HG02870 (cell line): Measurements from ENCODE around the gene SUPT7L.
"Not testable (repeated sequence)": the region's sequence is repeated elsewhere in the genome, so short reads cannot be mapped to it uniquely, and the experiment has no call there.

Experiments
- ATAC-seq: cut with Tn5 transposase; IDR thresholded peaks from one replicate; pipeline ENCODE4 v1.9.1; 2021; ENCODE audit warnings: mild to moderate bottlenecking, moderate library complexity; ENCODE audit not compliant: unreplicated experiment

Gene SUPT7L

GRCh38 chr2:27685577-27685976 is 22.2 kb upstream of the SUPT7L start:
- no peak for ATAC-seq

- ATAC-seq, result not testable (repeated sequence)
Measured at GRCh38 chr2:27685006-27685405, 21.6 kb upstream of the SUPT7L start.

DNA sequence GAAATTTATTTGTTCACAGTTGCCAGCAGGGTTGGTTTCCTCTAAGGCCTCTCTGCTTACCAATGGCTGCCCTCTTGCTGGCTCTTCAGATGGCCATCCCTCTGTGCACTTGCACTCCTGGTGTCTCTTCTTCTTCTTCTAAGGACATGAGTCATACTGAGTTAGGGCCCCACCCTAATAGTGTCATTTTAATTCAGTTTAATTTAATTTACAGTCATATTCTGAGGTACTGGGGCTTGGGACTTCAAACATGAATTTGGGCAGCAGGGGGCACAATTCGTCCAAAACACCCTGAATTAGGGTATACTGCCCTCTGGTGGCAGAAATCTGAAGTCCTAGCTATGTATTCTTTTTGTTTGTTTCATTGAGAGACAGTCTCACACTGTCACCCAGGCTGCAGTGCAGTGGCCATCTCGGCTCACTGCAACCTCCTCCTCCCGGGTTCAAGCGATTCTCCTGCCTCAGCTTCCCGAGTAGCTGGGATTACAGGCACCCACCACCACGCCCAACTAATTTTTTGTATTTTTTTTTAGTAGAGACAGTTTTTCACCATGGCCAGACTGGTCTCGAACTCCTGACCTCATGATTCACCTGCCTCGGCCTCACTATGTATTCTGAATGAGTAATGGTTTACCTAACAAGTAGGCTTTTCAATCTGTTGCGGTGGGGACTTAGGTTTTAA is 20.1 kb upstream of the SUPT7L start:
- peak; percentile 62 for ATAC-seq

DNA sequence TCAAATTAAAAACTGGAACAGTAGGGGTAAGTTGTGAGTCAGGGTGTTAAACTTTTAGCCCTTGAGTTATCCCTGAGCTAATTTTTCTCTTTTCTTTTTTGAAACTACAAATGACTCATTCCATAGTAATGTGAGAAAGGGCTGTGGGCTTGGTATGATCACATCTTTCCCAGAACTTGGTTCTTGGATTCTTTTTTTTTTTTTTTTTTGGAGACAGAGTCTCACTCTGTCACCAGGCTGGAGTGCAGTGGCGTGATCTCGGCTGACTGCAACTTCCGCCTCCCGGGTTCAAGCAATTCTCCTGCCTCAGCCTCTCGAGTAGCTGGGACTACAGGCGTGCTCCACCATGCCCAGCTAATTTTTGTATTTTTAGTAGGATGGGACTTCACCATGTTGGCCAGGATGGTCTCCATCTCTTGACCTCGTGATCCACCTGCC is 18.9 kb upstream of the SUPT7L start:
- not testable (repeated sequence) for ATAC-seq

- no peak for ATAC-seq
Measured at GRCh38 chr2:27681841-27682240, 18.4 kb upstream of the SUPT7L start.

- ATAC-seq, result no peak
Measured at GRCh38 chr2:27680571-27680970, 17.2 kb upstream of the SUPT7L start.

DNA sequence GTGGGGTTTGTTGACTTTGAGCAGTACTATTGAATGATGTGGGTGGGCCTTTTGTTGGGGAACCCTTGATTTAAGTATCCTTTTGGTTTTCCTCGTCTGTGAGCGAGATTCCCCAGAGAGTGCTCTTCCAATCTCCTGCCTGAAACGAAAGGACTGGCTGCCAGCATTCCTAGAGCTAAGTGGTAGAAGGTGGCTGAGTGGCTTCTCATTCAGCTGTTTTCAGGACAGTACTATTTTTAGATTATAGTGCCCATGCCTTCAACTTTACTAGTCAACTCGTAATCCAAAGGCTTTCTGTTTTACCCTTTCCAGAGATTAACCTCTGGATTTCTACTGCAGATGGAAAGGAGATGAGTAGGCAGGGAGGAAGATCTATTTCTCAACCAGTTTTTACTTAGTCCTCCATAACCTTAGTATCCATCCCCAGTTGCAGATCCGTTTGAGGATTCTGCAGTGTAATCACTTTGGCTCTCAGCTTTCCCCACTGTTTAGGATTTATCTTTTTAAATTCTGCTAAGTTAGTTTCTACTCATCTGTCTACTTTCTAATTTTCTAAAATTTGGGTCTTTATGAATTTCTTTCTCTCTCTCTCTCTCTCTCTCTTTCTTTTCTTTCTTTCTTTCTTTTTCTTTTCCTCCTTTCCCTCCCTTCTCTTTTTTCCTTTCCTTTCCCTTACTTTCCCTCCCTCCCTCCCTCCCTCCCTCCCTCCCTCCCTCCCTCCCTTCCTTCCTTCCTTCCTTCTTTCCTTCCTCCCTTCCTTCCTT is 9.5 kb upstream of the SUPT7L start:
- no peak for ATAC-seq

DNA sequence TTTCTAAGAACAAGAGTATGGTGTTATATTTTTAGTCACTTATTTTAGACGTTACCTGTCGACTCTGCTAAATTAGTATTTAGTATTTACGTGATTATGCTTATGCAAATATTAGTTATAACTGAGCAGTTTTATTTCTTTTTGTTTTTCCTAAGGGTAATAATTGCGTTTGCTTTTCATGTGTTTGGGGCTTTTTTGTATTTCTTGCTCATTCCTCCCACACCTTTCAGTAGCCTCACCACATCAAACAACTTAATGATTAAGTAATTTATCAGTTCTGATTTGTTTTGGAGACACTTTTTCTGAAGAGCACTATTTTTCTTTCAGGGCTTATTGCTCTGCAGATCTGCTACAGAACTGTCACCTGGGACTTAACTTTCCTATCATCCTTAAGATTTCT is 7.8 kb upstream of the SUPT7L start:
- no peak for ATAC-seq

- no peak for ATAC-seq
Measured at GRCh38 chr2:27667446-27667845, 4.0 kb upstream of the SUPT7L start.

GRCh38 chr2:27664622-27665363 is 1.4 kb upstream of the SUPT7L start:
- no peak for ATAC-seq

- no peak for ATAC-seq
Measured at GRCh38 chr2:27664154-27664574, 750 bp upstream of the SUPT7L start.

- no peak for ATAC-seq
Measured at GRCh38 chr2:27661371-27661770, 2.0 kb downstream of the SUPT7L start.

GRCh38 chr2:27655155-27655951 is 8.1 kb downstream of the SUPT7L start:
- no peak for ATAC-seq

GRCh38 chr2:27653397-27653796 is 10.0 kb downstream of the SUPT7L start:
- no peak for ATAC-seq

DNA sequence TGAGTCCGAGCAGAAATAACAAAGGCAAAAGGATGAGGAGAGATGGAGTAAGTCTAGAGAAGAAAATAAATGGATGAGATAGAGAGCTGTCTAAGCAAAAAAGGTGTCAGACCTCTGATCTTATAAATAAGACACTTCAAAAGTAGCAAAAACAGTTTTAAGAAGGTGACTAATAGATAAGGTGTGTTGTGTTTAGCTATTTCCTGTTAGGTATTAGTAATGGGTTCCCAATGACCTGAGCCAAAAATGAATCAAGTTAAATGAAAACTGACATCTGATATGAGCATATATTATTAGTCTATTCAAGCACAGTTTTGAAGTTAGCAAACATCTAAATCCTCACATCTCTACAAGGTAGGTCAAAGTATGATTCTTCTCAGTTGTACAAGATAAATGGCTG is 10.6 kb downstream of the SUPT7L start:
- no peak for ATAC-seq

GRCh38 chr2:27652341-27652740 is 11.1 kb downstream of the SUPT7L start:
- ATAC-seq, result no peak

DNA sequence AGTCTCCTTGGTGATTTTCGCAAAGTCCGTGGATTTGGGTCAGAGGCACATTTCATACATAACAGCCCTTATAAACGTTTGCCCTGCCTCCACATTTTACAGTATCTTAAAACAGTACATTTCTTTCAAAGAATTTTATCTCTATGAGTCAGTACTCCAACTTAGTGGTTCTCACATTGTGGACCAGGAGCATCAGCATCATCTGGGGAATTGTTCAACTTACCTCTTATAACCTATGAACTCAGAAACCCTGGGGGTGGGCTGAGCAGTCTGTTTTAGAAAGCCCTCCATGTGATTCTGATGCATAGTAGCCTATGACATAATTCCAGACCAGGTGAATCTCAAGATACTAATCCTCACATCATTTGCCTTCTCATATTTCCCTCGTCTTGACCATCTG is 12.4 kb downstream of the SUPT7L start:
- ATAC-seq, result no peak

DNA sequence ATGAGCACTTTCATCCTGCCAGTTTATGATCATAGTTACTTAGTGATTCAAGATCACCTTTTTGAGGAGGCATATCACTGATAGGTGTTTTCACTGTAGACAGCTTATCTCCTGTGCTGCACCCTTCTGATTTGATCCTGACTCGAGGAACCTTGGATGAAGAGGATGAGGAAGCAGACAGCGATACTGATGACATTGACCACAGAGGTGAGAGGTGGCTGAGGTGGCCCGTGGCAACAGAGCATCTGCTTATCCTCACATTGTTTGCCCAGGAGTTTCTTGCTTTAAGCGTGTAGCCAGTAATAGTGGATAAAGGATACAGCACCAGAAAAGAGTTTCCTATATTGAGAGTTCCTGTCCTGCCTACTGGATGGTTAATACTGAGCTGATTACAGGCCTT is 15.7 kb downstream of the SUPT7L start:
- no peak for ATAC-seq

DNA sequence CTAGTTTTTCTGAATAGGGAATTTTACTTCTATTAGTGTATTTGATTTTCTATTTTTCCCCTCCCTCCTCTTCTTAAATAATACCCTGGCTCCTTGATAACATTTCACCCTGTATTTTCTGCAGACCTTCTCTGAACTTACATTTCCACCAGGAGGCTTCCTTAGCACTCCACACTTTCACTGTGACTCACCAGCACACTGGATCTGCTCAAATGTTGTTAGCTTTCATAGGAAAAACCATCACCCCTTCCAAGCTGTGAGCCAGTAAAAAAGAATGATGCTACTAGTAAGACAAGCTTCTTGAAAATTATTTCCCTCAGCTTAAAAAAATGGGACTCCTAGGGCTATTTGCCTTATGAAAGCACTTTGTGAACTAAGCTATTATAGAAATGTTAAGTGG is 16.1 kb downstream of the SUPT7L start:
- ATAC-seq, result no peak

GRCh38 chr2:27645197-27645596 is 18.2 kb downstream of the SUPT7L start:
- ATAC-seq, result no peak

GRCh38 chr2:27640722-27641245 is 22.6 kb downstream of the SUPT7L start:
- no peak for ATAC-seq
